Activated B cell treated with CpG ODN at 0.5 μM for 24 hours (primary cell): Measurements from ENCODE around the gene COMP. TPM values are rescaled to one million over a fixed set of nuclear protein-coding genes. Genes with fewer than 3 reads are reported as not detected.

Experiments used
- ATAC-seq: fragments of 200-7000 bp; cut with Tn5 transposase; one replicate; pipeline ENCODE4 v1.10.0; 2021; ENCODE audit warnings: low read depth, mild to moderate bottlenecking, moderate library complexity
- CTCF ChIA-PET: fragments of 350-600 bp; sonication (Branson Sonifier 250); formaldehyde crosslinking; loops from one replicate; lab custom pipeline; 2021; ENCODE audit warnings: antibody characterized with exemption; lab: Charles Lee
- POLR2A ChIA-PET: fragments of 350-600 bp; sonication (Branson Sonifier 250); formaldehyde crosslinking; loops from one replicate; lab custom pipeline; 2021; ENCODE audit warnings: antibody characterized with exemption; lab: Charles Lee
- DNase-seq: peaks from one replicate; pipeline ENCODE4 v3.0.0; 2022
- H3K27ac Mint-ChIP-seq: one replicate; pipeline ENCODE4 v1.8.0; 2020; ENCODE audit warnings: mixed read lengths
- H3K27me3 Mint-ChIP-seq: one replicate; pipeline ENCODE4 v1.8.0; 2021; ENCODE audit warnings: mixed read lengths
- H3K36me3 Mint-ChIP-seq: one replicate; pipeline ENCODE4 v1.8.0; 2021; ENCODE audit warnings: low read depth, mixed read lengths
- H3K4me1 Mint-ChIP-seq: one replicate; pipeline ENCODE4 v1.8.0; 2021; ENCODE audit warnings: mixed read lengths
- H3K4me3 Mint-ChIP-seq: one replicate; pipeline ENCODE4 v1.8.0; 2020; ENCODE audit warnings: mild to moderate bottlenecking, mixed read lengths
- H3K9me3 Mint-ChIP-seq: one replicate; pipeline ENCODE4 v1.8.0; 2020; ENCODE audit warnings: mixed read lengths
- intact Hi-C: fragments of 100-400 bp; cut with micrococcal nuclease; formaldehyde crosslinking; loops from one replicate; pipeline ENCODE4 v1.15.1; 2024
- total RNA-seq: library from RNA; stranded (reverse); gene quantifications from 2 replicates; pipeline ENCODE4 v1.2.3, GENCODE V29; 2022
- TF ChIP-seq, protein P1 (sequence below): fragments of 200-600 bp; IDR thresholded peaks from one replicate; pipeline ENCODE4 v1.8.0; 2022; ENCODE audit warnings: antibody characterized with exemption, mild to moderate bottlenecking

Gene COMP
- total RNA-seq, 1 donor from 2014 or later: 0.16 TPM

DNA sequence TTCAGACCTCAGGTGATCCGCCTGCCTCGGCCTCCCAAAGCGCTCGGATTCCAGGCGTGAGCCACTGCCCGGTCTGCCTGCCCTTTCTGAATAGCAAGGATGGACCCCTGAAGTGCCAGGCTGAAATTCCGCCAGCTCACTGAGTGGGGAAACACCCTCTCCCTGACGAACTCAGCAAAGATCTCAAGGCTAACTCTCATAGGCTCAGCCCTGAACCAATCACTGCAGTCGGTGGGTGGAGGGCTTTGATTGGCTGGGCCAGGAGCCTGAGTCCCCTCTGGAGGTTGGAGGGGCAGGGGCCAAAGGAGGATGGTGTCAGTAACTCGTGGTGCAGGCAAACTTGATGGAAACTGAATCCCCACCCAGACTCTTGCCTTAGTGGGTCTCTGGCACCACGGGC is 11.2 kb upstream of the COMP start:
- CTCF ChIA-PET: no interaction called here
- DNase-seq: no peak

DNA sequence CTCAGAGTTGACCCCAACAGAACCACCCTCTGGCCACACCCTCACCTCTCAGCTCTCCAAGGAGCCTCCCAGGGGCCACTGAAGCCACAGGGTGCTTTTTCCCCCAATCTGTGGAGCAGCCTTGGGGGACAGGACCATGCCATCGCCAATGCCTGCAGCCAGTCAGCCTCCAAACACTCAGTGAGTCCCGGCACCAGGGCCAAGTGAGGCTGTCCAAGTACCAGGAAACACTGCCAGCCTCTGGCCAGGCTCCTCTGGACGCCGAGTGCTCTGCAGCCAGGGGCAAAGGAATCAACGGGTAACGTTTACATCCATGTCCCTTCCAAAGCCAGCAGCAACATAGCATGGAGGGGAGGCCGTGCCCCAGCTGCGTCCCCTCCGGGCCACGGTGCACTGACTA is 9.5 kb upstream of the COMP start:
- TF ChIP-seq, protein P1, sequence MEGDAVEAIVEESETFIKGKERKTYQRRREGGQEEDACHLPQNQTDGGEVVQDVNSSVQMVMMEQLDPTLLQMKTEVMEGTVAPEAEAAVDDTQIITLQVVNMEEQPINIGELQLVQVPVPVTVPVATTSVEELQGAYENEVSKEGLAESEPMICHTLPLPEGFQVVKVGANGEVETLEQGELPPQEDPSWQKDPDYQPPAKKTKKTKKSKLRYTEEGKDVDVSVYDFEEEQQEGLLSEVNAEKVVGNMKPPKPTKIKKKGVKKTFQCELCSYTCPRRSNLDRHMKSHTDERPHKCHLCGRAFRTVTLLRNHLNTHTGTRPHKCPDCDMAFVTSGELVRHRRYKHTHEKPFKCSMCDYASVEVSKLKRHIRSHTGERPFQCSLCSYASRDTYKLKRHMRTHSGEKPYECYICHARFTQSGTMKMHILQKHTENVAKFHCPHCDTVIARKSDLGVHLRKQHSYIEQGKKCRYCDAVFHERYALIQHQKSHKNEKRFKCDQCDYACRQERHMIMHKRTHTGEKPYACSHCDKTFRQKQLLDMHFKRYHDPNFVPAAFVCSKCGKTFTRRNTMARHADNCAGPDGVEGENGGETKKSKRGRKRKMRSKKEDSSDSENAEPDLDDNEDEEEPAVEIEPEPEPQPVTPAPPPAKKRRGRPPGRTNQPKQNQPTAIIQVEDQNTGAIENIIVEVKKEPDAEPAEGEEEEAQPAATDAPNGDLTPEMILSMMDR: no peak
- intact Hi-C loops: no loop called here
- H3K4me1 Mint-ChIP-seq: no peaks in the 10 kb centered on the region
- H3K27ac Mint-ChIP-seq: no peak overlapping the region
- H3K36me3 Mint-ChIP-seq: no peaks in the 10 kb centered on the region
- H3K27me3 Mint-ChIP-seq: peaks cover 23% of the 10 kb centered on the region
- CTCF ChIA-PET: no interaction called here
- POLR2A ChIA-PET: no interaction called here
- no peak for ATAC-seq
- no peak overlapping the region for H3K4me3 Mint-ChIP-seq
- no peak for DNase-seq
- H3K9me3 Mint-ChIP-seq: no peaks in the 10 kb centered on the region

More for the DNA sequence above, 11.2 kb upstream of the COMP start:
- no peak for ATAC-seq
- POLR2A ChIA-PET: no interaction called here
- no peaks in the 10 kb centered on the region for H3K36me3 Mint-ChIP-seq
- no peak overlapping the region for H3K27ac Mint-ChIP-seq
- TF ChIP-seq, protein P1: no peak
- no peaks in the 10 kb centered on the region for H3K4me1 Mint-ChIP-seq
- H3K9me3 Mint-ChIP-seq: no peaks in the 10 kb centered on the region
- H3K4me3 Mint-ChIP-seq: no peak overlapping the region
- intact Hi-C loops: no loop called here
- peaks cover 17% of the 10 kb centered on the region for H3K27me3 Mint-ChIP-seq

DNA sequence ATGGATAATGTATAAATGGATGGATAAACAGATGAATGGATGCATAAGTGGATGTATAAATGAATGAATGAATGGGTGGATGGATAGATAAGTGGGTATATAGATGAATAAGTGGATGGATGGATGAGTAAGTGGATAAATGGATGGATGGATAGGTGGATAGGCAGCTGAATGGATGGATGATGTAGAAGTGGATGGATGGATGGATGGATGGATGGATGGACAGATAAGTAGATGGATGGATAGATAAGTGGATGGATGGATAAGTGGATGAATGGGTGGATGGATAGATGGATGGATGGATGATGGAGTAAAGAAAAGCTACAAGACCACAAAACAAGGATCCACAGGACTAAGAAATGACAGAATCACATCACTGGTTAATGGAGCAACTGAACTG is 9.0 kb upstream of the COMP start:
- Mint-ChIP-seq H3K4me1 (no peaks in the 10 kb centered on the region), H3K36me3 (no peaks in the 10 kb centered on the region), H3K9me3 (no peaks in the 10 kb centered on the region), H3K27me3 (peaks cover 25% of the 10 kb centered on the region), H3K4me3 (no peak overlapping the region), H3K27ac (no peak overlapping the region)
- no peak for DNase-seq
- TF ChIP-seq, protein P1: no peak
- intact Hi-C loops: no loop called here
- ChIA-PET POLR2A (no interaction called here), CTCF (no interaction called here)
- ATAC-seq: no peak

DNA sequence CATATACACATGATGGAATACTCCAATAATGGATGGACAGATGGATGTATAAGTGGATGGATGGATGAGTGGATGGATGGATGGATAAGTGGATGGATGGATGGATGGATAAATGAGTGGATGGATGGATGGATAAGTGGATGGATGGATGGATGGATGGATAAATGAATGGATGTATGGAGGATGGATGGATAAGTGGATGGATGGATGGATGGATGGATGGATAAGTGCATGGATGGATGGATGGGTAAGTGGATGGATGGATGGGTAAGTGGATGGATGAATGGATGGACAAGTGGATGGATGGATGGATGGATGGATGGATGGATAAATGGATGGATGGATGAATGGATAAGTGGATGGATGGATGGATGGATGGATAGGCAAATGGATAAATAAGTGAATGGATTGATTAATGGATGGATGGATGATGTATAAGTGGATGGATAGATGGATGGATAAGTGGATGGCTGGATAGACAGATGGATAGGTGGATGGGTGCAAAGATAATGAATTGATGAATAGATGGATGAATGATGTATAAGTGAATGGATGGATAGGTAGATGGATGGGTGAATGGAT is 8.4 kb upstream of the COMP start:
- Mint-ChIP-seq H3K4me1 (no peaks in the 10 kb centered on the region), H3K27ac (no peak overlapping the region), H3K27me3 (peaks cover 28% of the 10 kb centered on the region), H3K36me3 (no peaks in the 10 kb centered on the region), H3K4me3 (no peak overlapping the region), H3K9me3 (no peaks in the 10 kb centered on the region)
- intact Hi-C loops: no loop called here
- TF ChIP-seq, protein P1: no peak
- ChIA-PET POLR2A (no interaction called here), CTCF (no interaction called here)
- DNase-seq: no peak
- ATAC-seq: no peak

DNA sequence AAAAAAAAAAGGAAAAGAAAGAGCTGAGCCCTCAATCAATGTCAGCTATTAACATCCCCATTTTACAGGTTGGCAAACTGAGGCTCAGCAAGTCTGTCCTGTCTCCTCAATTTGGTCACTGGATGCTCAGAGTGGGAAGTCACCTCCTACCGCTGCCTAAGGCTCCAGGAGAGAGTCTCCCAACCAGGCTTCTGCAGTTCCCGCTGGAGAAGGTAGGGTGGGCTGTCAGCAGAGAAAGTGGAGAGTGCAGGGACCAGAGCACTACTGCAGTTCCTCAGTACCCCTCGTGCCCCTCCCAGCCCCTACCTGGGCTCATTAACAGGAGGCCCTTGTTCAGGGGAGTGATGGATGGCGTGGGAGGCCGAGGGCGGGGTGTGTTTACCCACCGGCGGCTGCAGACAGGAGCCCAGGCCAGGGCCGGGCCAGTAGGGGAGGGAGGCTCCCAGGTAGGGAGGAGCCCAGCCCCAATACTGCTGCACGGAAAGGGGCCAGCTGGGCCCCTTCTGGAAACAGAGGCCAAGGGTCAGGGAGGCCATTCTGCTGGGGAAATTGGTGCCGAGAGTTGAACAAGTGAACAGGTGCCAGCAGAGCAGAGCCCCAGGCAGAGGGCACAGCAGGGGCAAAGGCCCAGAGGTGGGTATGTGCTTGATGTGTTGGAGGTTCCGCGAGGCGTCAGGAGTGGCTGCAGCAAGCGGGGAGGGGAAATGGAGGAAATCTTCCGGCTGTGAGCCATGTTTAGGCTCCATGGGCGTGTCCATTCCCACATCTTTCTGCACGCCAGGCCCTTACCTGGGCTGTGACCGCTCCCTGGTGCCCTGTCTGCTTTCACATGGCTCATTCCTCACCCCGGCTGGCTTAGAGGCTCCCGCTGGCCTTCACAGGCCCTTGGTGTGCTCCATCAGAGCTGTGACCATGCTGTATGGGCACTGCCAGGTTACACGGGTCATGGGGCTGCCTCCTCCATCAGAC is 7.6 kb upstream of the COMP start:
- Mint-ChIP-seq H3K9me3 (no peaks in the 10 kb centered on the region), H3K36me3 (no peaks in the 10 kb centered on the region), H3K4me1 (no peaks in the 10 kb centered on the region), H3K27ac (no peak overlapping the region), H3K27me3 (peaks cover 30% of the 10 kb centered on the region), H3K4me3 (no peak overlapping the region)
- ATAC-seq (no peak), DNase-seq (no peak)
- intact Hi-C loops: no loop called here
- TF ChIP-seq, protein P1: no peak
- CTCF ChIA-PET: no interaction called here
- POLR2A ChIA-PET: no interaction called here
